ELF-1 (cell line): ENCODE results near the gene RASGEF1B.
"Not testable (repeated sequence)": the region's sequence is repeated elsewhere in the genome, so short reads cannot be mapped to it uniquely, and the experiment has no call there.

Source experiments
- DNase-seq: peaks from one replicate; pipeline ENCODE4 v3.0.0-alpha.2; 2016; ENCODE audit warnings: low read depth, low spot score

Gene RASGEF1B

DNA sequence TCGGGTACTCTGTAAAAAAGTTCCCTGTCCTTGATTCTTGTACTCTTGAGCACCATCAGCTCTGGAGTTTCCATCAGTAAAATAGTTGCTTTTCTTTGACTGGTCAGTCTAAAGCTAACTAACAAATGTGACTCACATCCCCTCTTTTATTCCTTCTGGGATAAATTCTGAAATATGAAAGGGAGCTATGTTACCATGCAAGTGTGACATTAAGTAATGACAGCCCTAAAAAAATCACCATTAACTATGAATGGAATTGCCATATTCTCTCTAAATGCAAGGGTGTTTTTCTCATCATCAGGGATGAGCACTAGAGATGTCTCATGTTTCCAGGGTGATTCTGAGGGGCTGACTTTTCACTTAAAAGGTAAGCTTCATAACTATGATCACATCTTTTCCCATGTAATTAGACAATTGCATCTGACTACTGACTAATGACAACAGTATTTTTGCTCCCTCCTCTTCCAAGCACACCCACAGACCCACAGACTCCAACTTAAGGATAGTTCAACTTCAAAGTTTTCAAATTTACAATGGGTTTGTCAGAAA, 26.9 kb upstream of the RASGEF1B start:
- no peak for DNase-seq

DNA sequence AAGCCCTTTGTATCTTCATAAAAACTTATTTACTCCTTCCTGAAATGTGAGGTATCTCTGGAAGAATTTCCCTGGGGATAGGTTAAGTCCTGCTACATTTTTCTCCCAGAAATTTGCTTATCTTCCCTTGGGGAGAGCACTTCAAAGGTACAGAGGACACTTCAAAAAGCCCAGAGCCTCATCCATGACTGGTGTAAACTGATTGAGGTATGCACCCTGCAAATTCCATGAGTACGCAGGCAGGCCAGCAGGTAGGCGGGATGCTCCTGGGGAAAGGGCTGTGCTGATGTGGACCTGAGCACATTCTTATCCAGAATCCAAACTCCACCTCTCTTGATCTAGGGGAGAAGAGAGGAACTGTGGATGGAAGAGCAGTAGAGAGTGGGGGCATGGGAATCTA, 26.3 kb upstream of the RASGEF1B start:
- peak; percentile 80 for DNase-seq

DNA sequence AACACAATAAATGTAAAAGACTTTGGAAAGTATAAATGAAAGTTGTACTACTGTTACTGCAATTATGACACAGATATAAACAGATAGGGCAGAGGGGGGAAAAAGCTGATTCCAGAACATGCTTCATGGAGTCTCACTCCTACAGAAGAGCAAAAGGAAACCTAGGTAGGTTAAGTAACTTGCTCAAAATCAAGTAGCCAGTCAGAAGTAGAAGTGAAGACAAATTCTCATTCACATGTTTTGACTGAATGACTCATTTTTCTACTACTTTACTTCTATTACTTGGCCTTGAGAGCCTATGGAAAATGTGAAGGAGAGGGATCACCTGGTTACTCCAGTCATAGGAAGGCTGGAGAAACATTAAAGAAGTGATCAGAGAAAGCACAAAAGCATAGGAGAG, 23.6 kb upstream of the RASGEF1B start:
- no peak for DNase-seq

DNA sequence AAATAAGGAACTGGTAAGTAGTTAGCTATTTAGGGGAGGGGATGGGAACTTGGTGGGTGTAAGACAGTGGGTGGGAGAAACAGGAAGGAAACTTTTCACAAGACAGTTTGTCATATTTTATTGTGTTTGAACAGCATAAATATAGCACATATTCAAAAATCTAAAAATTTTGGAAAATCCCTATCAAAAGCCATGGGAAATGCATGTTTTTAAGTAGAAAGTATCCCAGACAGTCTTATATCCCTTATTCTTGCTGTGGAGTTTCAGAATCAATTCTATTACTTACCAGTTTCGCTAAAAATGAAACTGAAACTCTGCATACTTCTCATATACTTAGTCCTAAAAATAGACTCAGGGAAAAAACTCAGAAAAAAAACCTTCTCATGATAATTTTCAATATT, 22.3 kb upstream of the RASGEF1B start:
- DNase-seq: no peak

DNA sequence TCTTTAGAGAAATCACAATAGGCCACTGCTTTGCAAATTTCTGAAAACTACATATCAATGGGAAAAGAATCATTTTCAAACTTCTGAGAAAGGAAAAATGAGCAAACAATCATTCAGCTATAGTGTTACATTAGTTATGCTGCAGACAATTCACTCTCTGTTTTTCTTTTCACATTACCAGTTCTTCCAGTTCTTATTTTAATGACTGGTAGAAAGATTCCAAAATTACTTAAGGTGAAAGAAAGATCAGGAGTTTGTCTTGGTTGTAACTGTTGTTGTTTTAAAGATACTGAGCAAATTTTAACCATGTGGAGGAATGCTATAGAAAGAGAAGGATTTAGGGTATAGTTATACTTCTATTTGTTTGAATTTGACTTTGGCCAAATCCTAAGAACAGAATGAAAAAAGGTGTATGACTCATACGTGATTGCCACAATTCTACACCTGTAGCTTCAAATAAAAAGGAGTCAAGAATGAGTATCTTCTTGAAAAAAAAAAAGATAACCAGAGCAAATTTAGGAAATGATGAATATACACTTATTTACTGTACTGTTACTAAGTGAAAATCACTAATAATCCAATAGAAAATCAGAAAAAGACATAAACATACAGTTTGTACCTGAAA, 21.0 kb upstream of the RASGEF1B start:
- DNase-seq: no peak

DNA sequence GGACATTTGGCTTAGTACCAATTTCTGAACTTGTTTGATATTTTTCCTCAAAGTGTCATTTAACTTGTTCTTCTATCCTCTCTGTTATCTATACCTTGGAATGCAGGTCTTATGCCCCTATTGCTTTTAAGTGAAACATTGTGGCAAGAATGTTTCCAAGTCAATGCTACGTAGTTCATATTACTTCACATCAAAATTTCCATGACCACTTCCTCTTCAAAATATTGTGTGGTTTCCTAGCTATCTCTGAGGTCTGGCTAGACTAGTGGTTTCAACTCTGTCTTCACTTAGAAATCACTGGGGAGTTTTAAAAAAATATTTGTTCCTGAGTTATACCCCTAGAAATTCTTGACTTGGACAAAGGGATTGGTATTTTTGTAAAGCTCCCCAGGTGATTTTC, 20.2 kb upstream of the RASGEF1B start:
- DNase-seq: no peak

DNA sequence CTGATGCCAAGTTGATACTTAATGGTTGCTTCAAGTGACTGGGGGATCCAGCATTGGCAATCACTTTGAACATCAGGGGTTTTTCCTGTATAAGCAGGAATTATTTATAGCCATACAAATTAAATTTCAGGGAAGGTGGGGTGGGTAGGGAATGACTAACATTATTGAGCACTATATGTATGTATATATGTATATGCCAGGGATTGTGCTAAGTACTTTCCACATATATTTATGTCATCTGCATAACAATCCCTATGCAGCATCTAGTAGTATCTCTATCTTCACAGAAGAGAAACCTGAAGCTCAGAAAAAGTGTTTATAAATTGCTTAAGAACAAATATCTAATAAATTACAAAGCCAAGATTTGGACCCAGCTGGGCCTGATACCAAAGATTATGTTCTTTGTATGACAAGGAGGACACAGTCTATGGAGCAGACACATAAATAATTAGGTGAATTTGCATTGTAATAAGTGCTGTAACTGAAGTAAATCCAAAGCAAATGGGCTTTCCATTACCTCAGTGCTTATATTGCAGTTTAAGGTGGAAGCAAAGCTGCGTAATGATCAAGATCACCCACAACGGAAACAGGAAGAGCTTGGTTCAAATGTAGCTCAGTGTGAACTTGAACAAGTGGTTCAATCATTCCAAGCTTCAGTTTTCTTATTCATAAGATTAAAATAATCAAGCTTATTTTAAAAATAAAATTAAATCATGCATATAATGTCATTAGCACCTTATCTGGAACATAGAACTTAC, 18.9 kb upstream of the RASGEF1B start:
- no peak for DNase-seq

DNA sequence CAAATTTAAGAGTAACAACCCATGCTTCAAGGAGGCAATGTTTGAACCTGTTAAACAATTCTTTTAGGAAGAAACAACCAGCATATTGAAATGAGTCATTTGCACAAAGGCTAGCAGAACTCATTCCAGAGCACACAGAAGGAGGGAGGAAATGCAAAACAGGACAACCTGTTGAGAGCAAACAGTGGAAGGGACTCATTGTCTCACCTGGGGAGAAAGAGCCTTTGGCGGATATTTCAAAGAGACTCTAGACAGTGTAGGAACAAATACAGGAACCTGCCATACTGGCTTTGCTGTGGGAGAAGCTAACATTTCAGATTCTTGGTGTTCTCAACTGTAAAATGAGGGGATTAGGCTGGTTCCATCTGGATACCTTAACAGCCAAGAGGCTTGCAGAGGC, 14.8 kb upstream of the RASGEF1B start:
- DNase-seq: peak; percentile 76

DNA sequence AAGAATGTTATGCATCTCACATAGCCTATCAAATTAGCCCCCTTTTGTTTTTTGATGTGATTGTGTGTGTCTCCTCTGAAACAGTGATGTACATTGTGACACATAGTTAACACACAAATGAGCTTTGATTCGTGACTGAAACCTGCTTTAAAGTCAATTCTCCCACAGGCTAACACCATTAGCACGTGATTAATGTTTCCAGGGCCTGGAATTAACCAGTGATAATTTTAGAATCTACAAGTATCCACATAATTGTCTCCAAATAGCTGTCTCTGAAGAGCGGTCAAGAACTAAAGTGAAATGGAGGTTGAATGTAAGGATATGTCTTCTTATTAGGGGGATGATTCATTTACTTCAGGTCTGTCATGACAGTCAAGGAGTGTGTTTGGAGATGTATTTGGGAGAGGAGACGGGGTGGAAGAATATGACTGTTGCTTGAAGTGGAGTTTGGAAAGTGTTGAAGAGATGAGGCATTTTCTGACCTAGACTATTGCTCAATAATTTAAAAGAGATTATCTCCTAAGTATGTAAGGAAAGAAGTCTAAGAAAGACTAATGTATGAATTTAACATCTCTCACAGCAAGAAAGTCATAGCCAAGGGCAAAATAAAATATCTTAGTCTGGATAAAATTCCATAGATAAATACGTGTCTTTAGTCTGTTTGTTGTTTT, 13.7 kb upstream of the RASGEF1B start:
- DNase-seq: no peak

DNA sequence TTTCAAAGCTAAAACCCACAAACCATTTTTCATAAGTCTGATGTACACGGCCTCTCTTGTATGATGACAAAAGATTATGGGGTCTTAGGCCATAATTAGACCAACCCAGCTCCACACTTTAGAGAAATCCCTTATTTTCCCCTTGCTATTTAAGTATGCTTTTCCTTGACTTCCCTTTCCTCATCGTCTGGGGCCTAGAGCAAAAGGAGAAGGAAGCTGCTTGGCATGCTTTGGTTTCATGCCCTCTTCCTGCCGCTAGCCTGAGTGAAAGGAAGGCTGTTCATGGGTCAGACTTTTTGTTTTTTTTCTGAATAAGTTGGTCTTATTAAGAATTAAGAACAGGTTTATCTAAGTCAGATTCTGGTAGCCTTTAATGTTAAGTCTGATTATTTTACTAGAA, 10.6 kb upstream of the RASGEF1B start:
- no peak for DNase-seq

DNA sequence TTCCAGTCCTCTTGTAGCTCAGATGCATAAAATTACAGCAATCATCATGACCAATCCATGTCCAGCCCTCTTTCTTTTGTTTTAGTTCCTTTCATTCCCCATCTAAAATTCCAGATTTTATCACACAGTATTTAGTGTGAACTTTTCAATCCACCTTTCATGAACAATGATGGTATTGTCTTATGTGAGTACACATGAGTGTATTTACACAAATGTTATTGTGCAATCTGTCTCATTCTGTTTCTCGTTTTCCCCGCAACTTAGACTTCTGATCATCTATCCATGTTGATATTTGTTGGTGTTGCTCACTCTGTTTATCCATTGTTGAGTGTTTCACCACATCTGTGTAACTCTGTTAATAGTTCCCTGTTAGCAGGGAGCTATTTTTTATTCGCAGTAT, 9.4 kb upstream of the RASGEF1B start:
- no peak for DNase-seq

DNA sequence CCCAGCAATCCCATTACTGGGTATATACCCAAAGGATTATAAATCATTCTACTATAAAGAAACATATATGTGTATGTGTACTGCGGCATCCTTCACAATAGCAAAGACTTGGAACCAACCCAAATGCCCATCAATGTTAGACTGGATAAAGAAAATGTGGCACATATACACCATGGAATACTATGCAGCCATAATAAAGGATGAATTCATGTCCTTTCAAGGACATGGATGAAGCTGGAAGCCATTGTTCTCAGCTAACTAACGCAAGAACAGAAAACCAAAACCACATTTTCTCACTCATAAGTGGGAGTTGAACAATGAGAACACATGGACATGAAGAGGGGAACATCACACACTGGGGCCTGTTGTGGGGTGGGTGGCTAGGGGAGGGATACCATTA, 7.9 kb upstream of the RASGEF1B start:
- not testable (repeated sequence) for DNase-seq

DNA sequence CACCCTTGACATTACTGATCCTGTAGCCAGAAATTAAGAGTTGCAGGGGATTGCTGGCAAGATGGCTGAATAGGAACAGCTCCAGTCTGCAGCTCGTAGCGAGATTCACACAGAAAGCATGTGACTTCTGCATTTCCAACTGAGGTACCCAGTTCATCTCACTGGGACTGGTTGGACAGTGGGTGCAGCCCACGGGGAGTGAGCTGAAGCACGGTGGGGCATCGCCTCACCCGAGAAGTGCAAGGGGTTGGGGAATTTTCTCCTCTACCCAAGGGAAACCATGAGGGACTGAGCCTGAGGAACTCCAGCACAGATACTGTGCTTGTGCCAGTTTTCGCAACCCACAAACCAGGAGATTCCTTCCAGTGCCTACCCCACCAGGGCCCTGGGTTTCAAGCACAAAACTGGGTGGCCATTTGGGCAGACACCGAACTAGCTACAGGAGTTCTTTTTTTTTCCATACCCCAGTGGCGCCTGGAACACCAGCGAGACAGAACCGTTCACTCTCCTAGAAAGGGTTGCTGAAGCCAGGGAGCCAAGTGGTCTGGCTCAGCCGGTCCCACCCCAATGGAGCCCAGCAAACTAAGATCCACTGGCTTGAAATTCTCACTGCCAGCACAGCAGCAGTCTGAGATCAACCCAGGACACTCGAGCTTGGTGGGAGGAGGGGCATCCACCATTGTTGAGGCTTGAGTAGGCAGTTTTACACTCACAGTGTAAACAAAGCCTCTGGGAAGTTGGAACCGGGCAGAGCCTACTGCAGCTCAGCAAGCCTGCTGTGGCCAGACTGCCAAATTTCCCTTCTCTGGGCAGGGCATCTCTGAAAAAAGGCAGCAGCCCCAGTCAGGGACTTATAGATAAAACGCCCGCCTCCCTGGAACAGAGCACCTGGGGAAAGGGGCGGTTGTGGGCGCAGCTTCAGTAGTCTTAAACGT, 1.9 kb upstream of the RASGEF1B start:
- DNase-seq: peak; percentile 85

DNA sequence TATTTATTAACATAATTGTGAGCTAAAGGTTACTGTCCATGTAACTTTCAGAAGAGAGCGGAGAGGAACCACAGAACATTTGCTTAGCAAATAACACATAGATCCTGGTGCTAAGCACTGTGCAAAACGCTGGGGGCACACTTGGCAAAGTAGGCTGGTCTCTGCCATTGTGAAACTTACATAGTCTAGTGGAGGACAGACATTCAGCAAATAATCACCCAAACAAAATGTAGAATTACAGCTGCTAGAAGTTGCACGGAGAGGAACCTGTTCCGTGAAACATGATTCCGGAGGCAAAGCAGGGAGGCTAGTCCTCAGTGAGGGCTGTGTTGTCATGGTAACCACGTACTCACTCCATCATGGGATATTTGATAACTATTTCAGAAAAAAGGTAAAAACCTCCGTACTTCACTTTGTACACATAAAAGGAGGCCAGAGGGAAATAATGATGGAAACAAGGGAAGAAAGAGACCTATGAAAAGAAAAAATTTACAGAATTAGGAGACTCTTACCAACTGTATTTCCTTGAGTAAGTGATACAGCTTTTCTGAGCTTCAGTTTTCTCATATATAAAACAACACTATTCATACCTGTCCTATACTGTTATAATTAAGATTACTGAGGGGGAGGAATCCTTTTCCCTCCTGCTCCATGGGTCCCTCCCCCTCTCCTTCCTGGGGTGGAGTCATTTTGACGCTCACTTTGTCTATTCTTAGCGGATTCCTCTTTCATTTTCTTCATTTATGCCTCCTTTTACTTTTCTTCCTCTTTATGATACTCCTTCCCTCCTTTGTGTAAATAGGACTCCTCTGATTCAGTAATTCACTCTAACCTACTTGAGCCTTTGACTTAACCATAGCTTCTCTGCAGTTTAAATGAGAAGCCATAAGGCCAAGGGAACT, 825 bp upstream of the RASGEF1B start:
- no peak for DNase-seq

DNA sequence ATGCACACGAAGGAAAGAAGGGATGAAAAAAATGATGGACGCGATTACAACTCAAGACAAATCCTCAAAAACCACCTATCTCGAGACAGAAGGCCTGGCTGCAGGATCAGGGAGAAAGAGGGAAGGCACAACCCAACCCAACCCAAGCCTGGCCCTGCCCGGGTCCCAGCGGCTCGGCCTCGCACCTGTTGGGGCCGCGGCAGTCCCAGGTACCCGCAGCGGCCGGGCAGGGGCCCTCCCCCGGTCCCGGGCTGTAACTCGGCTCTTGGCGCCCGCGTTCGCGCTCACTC, 464 bp downstream of the RASGEF1B start:
- DNase-seq: no peak

DNA sequence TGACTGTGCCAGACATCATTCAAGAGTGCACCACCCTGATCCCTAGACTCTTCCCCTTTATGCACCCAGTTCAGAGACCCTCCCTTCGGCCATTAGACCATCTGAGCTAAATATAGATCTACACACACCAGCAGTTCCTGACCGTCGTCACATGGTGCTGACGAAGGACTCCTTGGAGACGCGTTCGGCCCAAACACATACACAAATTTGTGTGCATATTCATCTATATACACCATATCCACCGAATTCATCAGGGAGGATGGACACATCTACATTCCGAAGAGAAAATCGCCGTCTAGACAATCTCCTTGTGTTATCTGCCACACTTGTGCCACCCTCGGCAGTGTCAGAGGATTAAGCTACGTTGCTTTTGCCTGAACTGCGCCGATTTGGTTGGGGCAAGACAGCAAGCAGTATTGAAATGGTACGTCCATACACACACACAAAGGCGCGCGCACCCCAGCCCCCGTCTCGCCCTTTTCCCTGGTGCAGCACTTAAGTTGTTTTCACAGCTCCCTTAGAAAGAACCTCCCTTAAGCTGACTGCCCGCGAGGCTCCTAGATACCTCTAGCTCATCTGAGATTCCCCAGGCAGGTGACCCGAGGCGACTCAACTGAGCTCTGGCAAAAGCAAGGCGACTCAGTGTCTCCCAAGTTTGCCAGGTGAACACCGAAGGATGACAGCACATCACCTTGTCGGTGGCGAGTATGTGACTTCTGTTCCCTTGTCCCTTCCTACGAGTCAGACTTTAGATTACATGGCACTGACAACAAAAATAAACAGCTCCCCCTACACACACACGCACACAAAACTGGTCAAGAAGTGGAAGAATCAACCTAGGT, 1.0 kb downstream of the RASGEF1B start:
- peak; percentile 68 for DNase-seq

DNA sequence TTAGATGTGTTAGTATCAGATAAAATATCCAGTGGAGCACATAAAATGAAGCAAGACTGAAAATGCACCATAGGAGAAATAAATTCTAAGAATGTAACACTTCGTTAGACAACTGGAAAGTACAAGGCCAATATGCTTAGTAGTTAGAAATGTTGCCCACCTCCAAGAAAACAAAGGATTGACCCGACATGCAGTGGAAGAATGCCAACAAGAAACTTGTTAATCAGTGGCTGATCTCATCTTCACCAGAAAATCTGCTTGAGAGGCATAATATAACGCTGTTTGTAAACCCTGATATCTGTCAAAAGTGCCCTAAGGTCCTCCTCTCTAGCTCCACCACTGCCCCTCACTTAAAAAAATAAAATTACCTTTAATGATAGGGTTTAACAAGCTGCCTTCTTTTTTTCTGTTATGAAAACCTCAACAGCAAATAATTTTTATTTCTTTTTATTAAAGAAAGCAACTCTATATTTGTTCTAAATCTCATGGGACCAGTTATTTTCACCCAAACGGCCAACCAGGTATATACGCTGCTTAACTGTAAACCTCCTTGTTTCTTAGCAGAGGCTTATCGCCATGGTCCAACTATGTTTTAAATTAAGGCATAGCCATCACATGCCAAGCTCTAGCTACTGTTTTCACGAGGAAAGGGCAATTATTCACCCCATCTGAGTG, 1.8 kb downstream of the RASGEF1B start:
- no peak for DNase-seq

DNA sequence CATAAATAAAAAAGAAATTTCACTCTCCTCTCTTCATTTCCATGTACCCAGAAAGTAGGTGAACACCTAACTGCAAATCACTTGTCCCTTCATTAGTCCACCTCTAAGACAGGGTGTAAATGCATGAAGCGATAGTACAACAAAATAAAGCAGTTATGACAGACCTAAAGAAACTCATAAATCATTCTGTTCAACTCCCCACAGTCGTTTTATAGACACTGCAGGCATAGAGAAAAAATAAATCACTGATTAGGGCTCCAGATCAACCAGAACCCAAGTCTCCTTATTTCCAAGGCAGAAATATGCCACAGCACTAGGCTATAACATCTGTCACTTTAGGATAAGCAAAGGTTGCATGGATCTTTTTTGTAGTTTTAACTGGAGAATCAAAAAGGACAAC, 3.0 kb downstream of the RASGEF1B start:
- DNase-seq: no peak

DNA sequence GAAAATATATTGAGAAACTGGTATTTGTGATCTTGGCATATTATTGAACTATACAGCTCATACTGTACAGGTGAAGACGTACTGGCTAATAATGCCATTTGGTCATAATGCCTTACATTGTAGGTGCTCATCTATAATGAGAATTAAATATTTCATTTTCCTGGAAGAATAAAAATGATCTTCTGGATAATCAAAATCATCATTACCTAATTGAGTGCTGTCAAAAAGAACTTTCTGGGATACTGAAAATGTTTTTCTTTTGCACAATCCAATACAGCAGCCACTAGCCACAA, 4.1 kb downstream of the RASGEF1B start:
- DNase-seq: no peak
